HG03280 (cell line): ENCODE measurements around the gene IL1F10.

ENCODE experiments used
- ATAC-seq: cut with Tn5 transposase; IDR thresholded peaks from one replicate; pipeline ENCODE4 v1.9.1; 2021; ENCODE audit warnings: mild to moderate bottlenecking, moderate library complexity; ENCODE audit not compliant: unreplicated experiment

IL1F10 gene

GRCh38 chr2:113111823-113112287, 44.1 kb downstream of the IL1F10 start:
- ATAC-seq = no peak

- ATAC-seq = no peak
Measured at GRCh38 chr2:113112441-113112840, 44.7 kb downstream of the IL1F10 start.

- ATAC-seq = no peak
Measured at GRCh38 chr2:113112871-113113270, 45.1 kb downstream of the IL1F10 start.

GRCh38 chr2:113113807-113114206, 46.0 kb downstream of the IL1F10 start:
- ATAC-seq = no peak

GRCh38 chr2:113114224-113114945, 46.6 kb downstream of the IL1F10 start:
- ATAC-seq = no peak

GRCh38 chr2:113114996-113115395, 47.2 kb downstream of the IL1F10 start:
- ATAC-seq = no peak

GRCh38 chr2:113116100-113116958, 48.6 kb downstream of the IL1F10 start:
- no peak for ATAC-seq

- ATAC-seq = no peak
Measured at GRCh38 chr2:113117541-113118262, 49.9 kb downstream of the IL1F10 start.

- no peak for ATAC-seq
Measured at GRCh38 chr2:113118263-113118657, 50.5 kb downstream of the IL1F10 start.

- no peak for ATAC-seq
Measured at GRCh38 chr2:113119111-113119510, 51.3 kb downstream of the IL1F10 start.

- ATAC-seq = no peak
Measured at GRCh38 chr2:113120861-113121260, 53.1 kb downstream of the IL1F10 start.

- no peak for ATAC-seq
Measured at GRCh38 chr2:113122364-113122763, 54.6 kb downstream of the IL1F10 start.

GRCh38 chr2:113123726-113124125, 56.0 kb downstream of the IL1F10 start:
- no peak for ATAC-seq

- peak; percentile 51 for ATAC-seq
Measured at GRCh38 chr2:113124181-113124961, 56.6 kb downstream of the IL1F10 start.
